HG02678 (cell line): ENCODE measurements around the gene TMEM244.
"Not testable (repeated sequence)": the region's sequence is repeated elsewhere in the genome, so short reads cannot be mapped to it uniquely, and the experiment has no call there.

Experiments
- ATAC-seq: cut with Tn5 transposase; IDR thresholded peaks from one replicate; pipeline ENCODE4 v1.9.1; 2021; ENCODE audit warnings: mild to moderate bottlenecking, moderate library complexity; ENCODE audit not compliant: unreplicated experiment

Gene TMEM244

DNA sequence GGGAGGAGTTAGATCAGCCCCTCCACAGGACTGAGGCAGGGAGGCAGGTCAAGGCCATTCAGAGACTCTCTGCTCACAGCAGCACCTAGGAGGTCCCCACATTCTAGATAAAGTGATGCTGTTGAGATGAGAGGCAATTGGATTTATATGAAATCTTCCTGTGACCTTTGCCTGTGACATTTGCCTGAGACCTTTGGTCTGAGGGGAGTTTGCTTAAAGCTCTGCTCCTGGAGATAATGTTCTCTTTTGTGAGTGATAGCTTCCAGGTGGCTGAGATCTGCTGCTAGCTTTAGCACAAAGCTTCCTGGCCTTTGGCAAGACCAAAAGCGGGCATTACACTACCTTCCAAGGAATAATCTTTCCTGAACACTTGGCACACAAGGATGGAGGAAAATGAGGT, 43.3 kb downstream of the TMEM244 start:
- ATAC-seq, result no peak

DNA sequence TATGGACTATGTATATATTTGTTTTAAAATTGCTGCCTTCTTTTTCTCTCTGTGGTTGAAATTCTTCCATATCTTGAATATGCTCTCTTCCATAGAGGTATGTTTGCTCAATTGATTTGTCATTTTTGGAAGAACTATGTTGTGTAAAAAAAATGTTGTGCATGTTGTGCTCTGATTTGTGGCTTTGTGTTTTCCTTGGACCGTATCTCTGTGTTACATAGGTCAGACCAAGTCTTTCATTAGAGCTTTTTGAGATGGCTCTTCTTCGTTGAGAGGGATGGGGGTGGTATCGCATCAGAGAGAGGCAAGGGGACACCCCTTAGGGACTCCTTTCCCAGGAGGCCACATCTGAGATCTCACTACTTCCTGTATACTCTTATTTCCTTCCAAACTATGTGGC, 43.8 kb downstream of the TMEM244 start:
- no peak for ATAC-seq

DNA sequence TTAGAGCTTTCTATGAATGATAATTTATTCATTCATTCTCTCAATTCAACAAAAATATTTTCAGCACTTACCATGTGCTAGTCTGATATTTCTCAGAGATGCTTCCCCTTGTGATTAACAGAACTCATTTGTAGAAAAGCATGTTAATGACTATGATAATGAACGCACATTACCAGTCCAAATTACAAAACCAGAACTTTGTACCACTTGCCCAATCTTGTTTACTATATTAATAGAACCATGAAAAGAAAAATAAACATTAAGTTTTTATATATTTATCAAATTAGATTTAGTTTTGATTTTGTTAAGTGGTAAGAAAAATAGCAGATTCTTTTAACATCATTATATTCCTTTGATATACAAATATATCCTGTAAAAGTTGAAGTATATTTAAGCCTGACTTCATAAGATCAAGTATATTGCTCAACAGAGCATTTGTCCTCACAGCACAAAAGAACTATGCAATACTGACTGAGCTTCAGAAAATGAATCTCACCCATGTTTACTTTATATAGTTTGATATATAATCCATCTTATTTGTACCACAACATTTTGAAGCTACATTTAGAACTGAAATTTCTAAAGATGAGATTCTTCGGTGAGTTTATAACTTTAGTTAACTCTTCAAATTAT, 48.9 kb downstream of the TMEM244 start:
- no peak for ATAC-seq

DNA sequence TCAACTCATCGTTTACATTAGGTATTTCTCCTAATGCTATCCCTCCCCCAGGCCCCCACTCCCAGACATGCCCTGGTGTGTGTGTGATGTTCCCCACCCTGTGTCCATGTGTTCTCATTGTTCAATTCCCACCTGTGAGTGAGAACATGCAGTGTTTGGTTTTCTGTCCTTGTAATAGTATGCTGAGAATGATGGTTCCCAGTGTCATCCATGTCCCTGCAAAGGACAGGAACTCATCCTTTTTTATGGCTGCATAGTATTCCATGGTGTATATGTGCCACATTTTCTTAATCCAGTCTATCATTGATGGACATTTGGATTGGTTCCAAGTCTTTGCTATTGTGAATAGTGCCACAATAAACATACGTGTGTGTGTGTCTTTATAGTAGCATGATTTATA, 54.0 kb downstream of the TMEM244 start:
- ATAC-seq, result not testable (repeated sequence)

DNA sequence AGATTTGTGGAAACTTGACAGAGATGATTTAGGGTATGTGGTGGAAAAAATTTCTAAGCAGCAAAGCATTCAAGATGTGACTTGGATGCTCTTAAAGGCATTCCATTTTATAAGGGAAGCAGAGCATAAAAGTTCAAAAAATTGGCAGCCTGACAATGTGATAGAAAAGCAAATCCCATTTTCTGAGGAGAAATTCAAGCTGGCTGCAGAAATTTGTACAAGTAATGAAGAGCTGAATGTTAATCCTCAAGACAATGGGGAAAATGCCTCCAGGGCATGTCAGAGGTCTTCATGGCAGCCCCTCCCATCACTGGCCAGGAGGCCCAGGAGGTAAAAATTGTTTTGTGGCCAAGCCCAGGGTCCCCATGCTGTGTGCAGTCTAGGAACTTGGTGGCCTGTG, 58.2 kb downstream of the TMEM244 start:
- not testable (repeated sequence) for ATAC-seq

DNA sequence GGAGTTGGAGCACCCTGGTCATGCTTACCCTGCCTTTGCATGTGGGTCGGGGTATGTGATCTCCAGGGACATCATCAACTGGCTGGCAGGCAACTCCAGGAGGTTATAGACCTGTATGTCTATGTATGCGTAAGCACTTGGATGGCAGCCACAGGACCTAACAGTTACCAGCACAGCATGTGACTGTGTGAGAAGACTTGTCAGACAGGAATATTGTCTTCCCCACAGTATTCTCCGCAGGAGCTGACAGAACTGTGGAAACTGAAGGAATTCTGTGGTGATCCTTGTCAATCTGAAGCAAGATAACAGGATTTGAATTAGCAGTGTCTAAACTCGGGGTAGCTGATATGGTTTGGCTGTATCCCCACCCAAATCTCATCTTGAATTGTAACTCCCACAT, 59.2 kb downstream of the TMEM244 start:
- ATAC-seq, result no peak

DNA sequence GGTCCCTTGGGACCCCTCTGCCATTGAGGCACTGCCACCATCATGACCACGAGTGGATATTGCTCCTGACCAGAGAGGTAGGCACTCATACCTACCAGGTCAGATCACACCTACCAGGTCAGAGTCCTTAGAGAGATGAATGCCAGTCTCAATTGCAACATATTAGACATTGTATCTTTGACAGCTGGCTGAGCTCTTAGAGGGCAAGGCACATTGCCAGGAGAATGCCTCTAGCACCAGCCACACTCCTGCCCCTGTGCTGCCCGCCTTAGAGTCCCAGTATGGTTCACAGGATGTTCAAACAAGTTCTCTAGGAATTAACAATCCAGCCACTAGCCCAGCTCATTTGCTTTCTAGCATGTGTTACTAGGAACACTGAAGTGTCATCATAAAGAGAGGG, 65.9 kb downstream of the TMEM244 start:
- ATAC-seq, result no peak

DNA sequence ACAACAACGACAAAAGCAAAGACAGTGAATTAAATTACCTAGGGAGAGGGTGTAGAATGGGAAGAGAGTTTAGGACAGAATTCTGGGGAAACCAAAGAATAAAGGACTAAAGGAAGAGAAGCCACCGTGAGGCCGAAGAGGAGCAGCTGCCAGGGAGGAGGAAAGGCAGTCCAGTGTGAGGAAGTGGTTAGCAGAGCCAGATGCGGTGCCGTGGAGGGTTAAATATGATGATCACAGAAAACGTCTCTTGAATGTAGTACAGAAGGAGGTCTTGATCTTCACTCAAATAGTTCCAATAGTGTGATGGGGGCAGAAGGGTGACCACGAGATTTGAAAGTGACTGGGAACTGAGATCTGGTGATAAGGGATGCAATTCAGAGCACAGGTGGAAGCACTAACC, 67.7 kb downstream of the TMEM244 start:
- no peak for ATAC-seq

DNA sequence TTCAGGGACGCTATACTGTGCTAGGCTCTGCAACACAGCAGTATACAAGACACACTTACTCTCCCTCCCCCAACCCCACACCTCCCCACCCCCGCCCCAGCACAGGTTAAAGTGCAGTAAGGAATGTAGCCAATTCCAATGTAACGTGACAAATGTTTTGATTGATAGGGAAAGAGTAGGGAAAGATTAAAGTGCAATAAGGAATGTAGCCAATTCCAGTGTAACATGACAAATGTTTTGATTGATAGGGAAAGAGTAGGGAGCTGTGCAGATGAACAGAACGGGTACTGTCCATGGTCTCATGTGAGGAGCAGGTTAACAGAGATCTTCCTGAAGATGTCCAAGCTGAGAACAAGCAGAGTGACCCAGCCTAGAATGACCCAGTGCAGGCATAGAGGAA, 69.1 kb downstream of the TMEM244 start:
- no peak for ATAC-seq

DNA sequence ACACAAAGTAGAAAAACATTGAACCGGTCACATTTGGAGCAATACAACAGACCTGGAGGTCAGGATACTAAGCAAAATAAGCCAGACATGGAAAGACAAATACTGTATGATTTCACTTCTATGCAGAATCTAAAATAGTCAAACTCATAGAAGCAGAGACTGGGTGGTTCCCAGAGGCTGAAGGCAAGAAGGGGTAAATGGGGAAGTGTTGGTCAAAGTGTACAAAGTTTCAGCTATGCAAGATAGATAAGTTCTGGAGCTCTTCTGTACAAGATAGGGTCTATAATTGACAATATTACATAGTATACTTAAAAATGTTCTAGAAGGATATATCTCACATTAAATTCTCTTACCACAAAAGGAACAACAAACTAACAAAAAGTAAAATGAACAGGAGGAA, 70.3 kb downstream of the TMEM244 start:
- ATAC-seq, result no peak

DNA sequence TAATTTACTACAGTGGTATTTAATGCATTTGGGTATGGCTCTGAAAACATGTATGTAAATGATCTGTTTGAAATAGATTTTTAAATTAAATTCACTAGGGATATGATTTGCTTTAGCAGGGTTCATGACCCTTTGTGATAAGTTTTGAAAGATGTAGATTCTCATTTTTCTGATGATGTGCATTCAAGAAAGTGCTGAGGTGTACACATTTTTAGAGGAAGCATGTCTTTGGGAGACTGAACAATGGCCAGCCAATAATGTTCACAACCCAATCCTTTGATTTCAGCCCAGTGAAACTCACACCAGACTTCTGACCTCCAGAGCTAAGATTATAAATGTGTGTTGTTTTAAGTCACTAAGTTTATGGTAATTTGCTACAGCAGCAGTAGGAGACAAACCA, 71.1 kb downstream of the TMEM244 start:
- no peak for ATAC-seq

DNA sequence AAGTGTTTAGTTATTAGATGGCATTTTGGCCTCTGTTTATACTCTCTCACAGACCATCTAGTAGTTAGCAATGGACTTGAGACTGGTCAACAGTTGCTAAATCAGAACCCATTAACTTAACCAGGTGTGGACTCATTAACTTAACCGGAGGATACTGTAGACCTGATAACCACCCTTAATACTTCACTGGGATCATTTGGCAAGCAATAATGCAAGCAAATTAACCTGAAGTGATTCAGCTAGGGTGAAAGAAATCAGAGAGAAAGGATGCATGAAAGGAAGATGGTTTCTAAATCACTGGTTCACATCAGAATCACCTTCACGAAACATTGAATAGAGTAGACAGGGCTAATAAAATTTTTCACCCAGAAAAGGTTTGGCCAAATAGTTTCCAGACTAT, 73.3 kb downstream of the TMEM244 start:
- no peak for ATAC-seq

DNA sequence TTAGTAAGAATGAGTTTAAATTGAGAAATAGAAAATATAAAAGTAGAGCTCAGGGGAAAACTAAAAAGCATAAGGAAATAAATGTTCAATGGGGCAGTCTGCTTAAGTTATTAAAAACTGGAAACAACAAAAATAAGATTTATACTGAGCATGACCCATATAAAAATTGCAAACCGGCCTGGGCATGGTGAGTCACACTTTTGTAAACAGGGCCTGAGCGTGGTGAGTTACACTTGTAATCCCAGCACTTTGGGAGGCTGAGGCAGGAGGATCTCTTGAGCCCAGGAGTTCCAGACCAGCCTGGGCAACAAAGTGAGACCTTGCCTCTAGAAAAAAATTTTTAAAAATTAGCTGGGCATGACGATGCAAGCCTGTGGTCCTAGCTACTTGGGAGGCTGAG, 74.6 kb downstream of the TMEM244 start:
- ATAC-seq, result no peak

DNA sequence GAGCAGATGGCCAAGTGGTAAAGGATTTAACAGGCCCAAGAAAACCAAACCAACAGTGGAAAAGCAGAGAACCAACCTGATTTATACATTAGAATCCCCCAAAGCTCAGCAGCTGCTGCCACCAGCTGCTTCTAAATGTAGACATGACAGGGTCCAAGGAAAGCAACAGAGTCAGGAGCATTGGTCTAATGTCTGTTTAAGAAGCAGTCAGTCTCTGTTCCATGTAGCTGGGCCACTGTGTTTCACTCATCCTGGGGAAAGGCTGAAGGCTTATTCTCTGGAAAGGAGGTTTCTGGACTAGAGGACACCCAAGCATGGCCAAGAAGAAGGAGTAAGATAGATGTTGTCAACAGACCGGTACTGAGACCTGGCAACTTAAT, 75.4 kb downstream of the TMEM244 start:
- ATAC-seq, result no peak

DNA sequence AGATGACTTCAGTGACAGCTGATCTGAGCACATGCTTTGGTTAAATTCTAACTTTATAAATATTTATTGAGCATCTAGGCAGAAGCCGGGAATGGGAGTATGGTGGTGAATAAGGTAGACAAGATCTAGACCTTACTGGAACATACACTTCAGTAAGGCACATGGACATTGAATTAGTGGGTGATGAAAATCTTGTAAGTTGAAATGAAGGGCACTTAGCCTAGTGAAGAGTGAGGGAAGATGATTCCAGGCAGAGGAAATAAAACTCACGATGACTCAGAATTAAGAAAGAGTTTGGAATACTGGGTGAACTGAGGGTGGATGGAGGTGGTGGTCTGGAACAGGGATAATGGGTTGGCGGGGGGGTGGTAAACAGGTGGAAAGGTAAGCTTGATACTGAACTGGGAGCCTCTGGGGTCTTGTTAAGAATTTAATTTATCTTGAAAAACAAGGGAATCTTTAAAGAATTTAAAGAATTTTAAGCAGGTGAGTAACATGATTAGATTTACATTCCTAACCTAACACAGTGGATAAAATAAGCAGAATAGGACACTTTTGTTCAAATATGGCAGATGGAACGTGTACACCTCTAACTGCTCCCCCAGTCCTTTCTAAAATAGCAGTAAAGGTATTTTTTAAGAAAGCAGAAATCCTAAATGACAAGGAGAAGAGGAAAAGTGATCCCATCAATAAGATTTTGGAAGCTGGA, 75.9 kb downstream of the TMEM244 start:
- no peak for ATAC-seq
